ENCODE measurements around the gene GPC3.

The GPC3 gene

GRCh38 chrX:133981924-133982323, 3.5 kb downstream of the GPC3 start:
- no peaks in the 10 kb centered on the region for H3K27me3 ChIP-seq (ENCODE audit: insufficient read depth, low read length)
- no peaks in the 10 kb centered on the region for H3K4me1 ChIP-seq (ENCODE audit: insufficient read depth, low read length, severe bottlenecking)
- no peaks in the 10 kb centered on the region for H3K36me3 ChIP-seq (ENCODE audit: insufficient read depth, low read length)
- H3K4me2 ChIP-seq (ENCODE audit: low read length): no peak overlapping the region
- H2AFZ ChIP-seq (ENCODE audit: low read length): no peak overlapping the region
- H3K9me2 ChIP-seq (ENCODE audit: low read depth, low read length): no peaks in the 10 kb centered on the region
- H3K27ac ChIP-seq (ENCODE audit: low read depth, low read length, poor library complexity, severe bottlenecking): no peak overlapping the region
- no peak overlapping the region for H3K9ac ChIP-seq (ENCODE audit: low read length)
- no peaks in the 10 kb centered on the region for H3K79me2 ChIP-seq (ENCODE audit: insufficient read depth, low read length)
- H3K4me3 ChIP-seq (ENCODE audit: low read depth, low read length, poor library complexity, severe bottlenecking): no peak overlapping the region
- no peak for TF ChIP-seq EZH2 (IDR thresholded peaks at IDR 0.05; ENCODE audit: borderline replicate concordance, low read length)
- no peak for TF ChIP-seq CTCF (IDR thresholded peaks at IDR 0.05; ENCODE audit: low read length)
- no peaks in the 10 kb centered on the region for H3K9me3 ChIP-seq (ENCODE audit: low read length)
- no peaks in the 10 kb centered on the region for H4K20me1 ChIP-seq (ENCODE audit: insufficient read depth, low read length)
- no peaks in the 10 kb centered on the region for H3F3A ChIP-seq (ENCODE audit: insufficient read depth, low read length)

- H2AFZ ChIP-seq (ENCODE audit: low read length): no peak overlapping the region
- no peaks in the 10 kb centered on the region for H3K27me3 ChIP-seq (ENCODE audit: insufficient read depth, low read length)
- H3K4me1 ChIP-seq (ENCODE audit: insufficient read depth, low read length, severe bottlenecking): no peaks in the 10 kb centered on the region
- no peak overlapping the region for H3K9ac ChIP-seq (ENCODE audit: low read length)
- no peaks in the 10 kb centered on the region for H3K9me2 ChIP-seq (ENCODE audit: low read depth, low read length)
- H3K4me2 ChIP-seq (ENCODE audit: low read length): no peak overlapping the region
- no peaks in the 10 kb centered on the region for H3K79me2 ChIP-seq (ENCODE audit: insufficient read depth, low read length)
- H4K20me1 ChIP-seq (ENCODE audit: insufficient read depth, low read length): no peaks in the 10 kb centered on the region
- no peaks in the 10 kb centered on the region for H3F3A ChIP-seq (ENCODE audit: insufficient read depth, low read length)
- H3K36me3 ChIP-seq (ENCODE audit: insufficient read depth, low read length): no peaks in the 10 kb centered on the region
- no peak for TF ChIP-seq CTCF (IDR thresholded peaks at IDR 0.05; ENCODE audit: low read length)
- no peak for TF ChIP-seq EZH2 (IDR thresholded peaks at IDR 0.05; ENCODE audit: borderline replicate concordance, low read length)
- no peak overlapping the region for H3K4me3 ChIP-seq (ENCODE audit: low read depth, low read length, poor library complexity, severe bottlenecking)
- no peak overlapping the region for H3K27ac ChIP-seq (ENCODE audit: low read depth, low read length, poor library complexity, severe bottlenecking)
- H3K9me3 ChIP-seq (ENCODE audit: low read length): no peaks in the 10 kb centered on the region
Observed at GRCh38 chrX:133980832-133981588, 4.4 kb downstream of the GPC3 start.

GRCh38 chrX:133980406-133980805, 5.0 kb downstream of the GPC3 start:
- Histone ChIP-seq H3K4me1 (ENCODE audit: insufficient read depth, low read length, severe bottlenecking) (no peaks in the 10 kb centered on the region), H3K4me2 (ENCODE audit: low read length) (no peak overlapping the region), H2AFZ (ENCODE audit: low read length) (no peak overlapping the region), H4K20me1 (ENCODE audit: insufficient read depth, low read length) (no peaks in the 10 kb centered on the region), H3K9me3 (ENCODE audit: low read length) (no peaks in the 10 kb centered on the region), H3F3A (ENCODE audit: insufficient read depth, low read length) (no peaks in the 10 kb centered on the region), H3K9me2 (ENCODE audit: low read depth, low read length) (no peaks in the 10 kb centered on the region), H3K9ac (ENCODE audit: low read length) (no peak overlapping the region), H3K4me3 (ENCODE audit: low read depth, low read length, poor library complexity, severe bottlenecking) (no peak overlapping the region), H3K36me3 (ENCODE audit: insufficient read depth, low read length) (no peaks in the 10 kb centered on the region), H3K79me2 (ENCODE audit: insufficient read depth, low read length) (no peaks in the 10 kb centered on the region), H3K27ac (ENCODE audit: low read depth, low read length, poor library complexity, severe bottlenecking) (no peak overlapping the region), H3K27me3 (ENCODE audit: insufficient read depth, low read length) (no peaks in the 10 kb centered on the region)
- TF ChIP-seq EZH2 (IDR thresholded peaks at IDR 0.05; ENCODE audit: borderline replicate concordance, low read length) (no peak), CTCF (IDR thresholded peaks at IDR 0.05; ENCODE audit: low read length) (no peak)
